GM19455 (cell line): Measurements from ENCODE around the gene TRPM3.

Experiments
- ATAC-seq: cut with Tn5 transposase; IDR thresholded peaks from one replicate; pipeline ENCODE4 v1.9.1; 2021; ENCODE audit not compliant: unreplicated experiment

The TRPM3 gene

GRCh38 chr9:70902692-70903131 is 218.7 kb downstream of the TRPM3 start:
- no peak for ATAC-seq

GRCh38 chr9:70902171-70902570 is 219.2 kb downstream of the TRPM3 start:
- no peak for ATAC-seq

- no peak for ATAC-seq
These were observed 219.7 kb downstream of the TRPM3 start for GRCh38 chr9:70901746-70902145.

- no peak for ATAC-seq
These were observed 220.4 kb downstream of the TRPM3 start for GRCh38 chr9:70901013-70901412.

GRCh38 chr9:70893580-70894122 is 227.8 kb downstream of the TRPM3 start:
- no peak for ATAC-seq

GRCh38 chr9:70888471-70888870 is 232.9 kb downstream of the TRPM3 start:
- ATAC-seq: no peak

- ATAC-seq: no peak
These were observed 233.6 kb downstream of the TRPM3 start for GRCh38 chr9:70887826-70888225.

- ATAC-seq: no peak
These were observed 237.2 kb downstream of the TRPM3 start for GRCh38 chr9:70883963-70884793.

GRCh38 chr9:70883056-70883455 is 238.4 kb downstream of the TRPM3 start:
- ATAC-seq: no peak

GRCh38 chr9:70881333-70881732 is 240.1 kb downstream of the TRPM3 start:
- ATAC-seq: no peak

- no peak for ATAC-seq
These were observed 240.9 kb downstream of the TRPM3 start for GRCh38 chr9:70880535-70880934.

GRCh38 chr9:70878576-70878975 is 242.8 kb downstream of the TRPM3 start:
- no peak for ATAC-seq

- no peak for ATAC-seq
These were observed 247.0 kb downstream of the TRPM3 start for GRCh38 chr9:70874451-70874850.

- no peak for ATAC-seq
These were observed 247.9 kb downstream of the TRPM3 start for GRCh38 chr9:70873506-70873905.

GRCh38 chr9:70868661-70869652 is 252.5 kb downstream of the TRPM3 start:
- ATAC-seq: no peak

- no peak for ATAC-seq
These were observed 253.4 kb downstream of the TRPM3 start for GRCh38 chr9:70868041-70868440.

GRCh38 chr9:70865471-70865870 is 255.9 kb downstream of the TRPM3 start:
- ATAC-seq: no peak

- ATAC-seq: no peak
These were observed 259.6 kb downstream of the TRPM3 start for GRCh38 chr9:70861797-70862196.

- no peak for ATAC-seq
These were observed 260.0 kb downstream of the TRPM3 start for GRCh38 chr9:70861376-70861775.

- ATAC-seq: no peak
These were observed 261.7 kb downstream of the TRPM3 start for GRCh38 chr9:70859694-70860093.

- ATAC-seq: no peak
These were observed 265.0 kb downstream of the TRPM3 start for GRCh38 chr9:70856411-70856810.
